Renal cortical epithelial cell (primary cell): ENCODE measurements around the gene TMEM242. TPM values are rescaled to one million over a fixed set of nuclear protein-coding genes. Genes with fewer than 3 reads are reported as not detected.
A peak's percentile ranks its signal among the peaks of the same experiment; 100 is the strongest.

Source experiments
- DNase-seq: peaks from one replicate; pipeline ENCODE4 v3.0.0-alpha.2; 2011; ENCODE audit warnings: low read depth
- total RNA-seq: library from RNA; depleted of rRNA; stranded (reverse); fragments of >200 nt; gene quantifications from 2 replicates; pipeline ENCODE4 v1.2.3, GENCODE V29; 2014

The TMEM242 gene
- total RNA-seq, 1 donor from 2014 or later: 8.6 TPM

- DNase-seq: no peak
Measured at GRCh38 chr6:157249826-157250225, 73.5 kb downstream of the TMEM242 start.

GRCh38 chr6:157248264-157248663, 75.1 kb downstream of the TMEM242 start:
- DNase-seq: no peak

GRCh38 chr6:157246771-157247484, 76.4 kb downstream of the TMEM242 start:
- DNase-seq: no peak

GRCh38 chr6:157246048-157246630, 77.2 kb downstream of the TMEM242 start:
- DNase-seq: no peak

GRCh38 chr6:157245436-157245835, 77.9 kb downstream of the TMEM242 start:
- DNase-seq: no peak

- no peak for DNase-seq
Measured at GRCh38 chr6:157244780-157245179, 78.5 kb downstream of the TMEM242 start.

- peak; percentile 49 for DNase-seq
Measured at GRCh38 chr6:157244175-157244574, 79.1 kb downstream of the TMEM242 start.

- no peak for DNase-seq
Measured at GRCh38 chr6:157242791-157243190, 80.5 kb downstream of the TMEM242 start.

- DNase-seq: no peak
Measured at GRCh38 chr6:157240960-157241311, 82.4 kb downstream of the TMEM242 start.

- DNase-seq: peak; percentile 84
Measured at GRCh38 chr6:157240059-157240959, 83.0 kb downstream of the TMEM242 start.

GRCh38 chr6:157239671-157240058, 83.7 kb downstream of the TMEM242 start:
- no peak for DNase-seq

Other genes with a start within 250 kb of the TMEM242 start
- gene ZDHHC14, start 57.7 kb upstream of the TMEM242 start, total RNA-seq: 3.0 and 5.3 TPM in 2 replicates